GM23338 (cell line): Measurements from ENCODE around the gene DLG2. TPM values are rescaled to one million over a fixed set of nuclear protein-coding genes. Genes with fewer than 3 reads are reported as not detected.
A peak's percentile ranks its signal among the peaks of the same experiment; 100 is the strongest.

ENCODE experiments used
- ATAC-seq: fragments of 200-7000 bp; cut with Tn5 transposase; 3 replicates; pipeline ENCODE4 v1.9.1; 2020
- DNase-seq: peaks from one replicate; pipeline ENCODE4 v3.0.0-alpha.2; 2015; ENCODE audit warnings: low spot score
- H2AFZ ChIP-seq: fragments of 200-600 bp; sonication (generic); 2 replicates; pipeline ENCODE4 v1.8.0; 2016; ENCODE audit warnings: antibody characterized with exemption, mild to moderate bottlenecking, moderate library complexity
- H3F3A ChIP-seq: fragments of 200-600 bp; sonication (generic); replicated peaks from 2 replicates; pipeline ENCODE4 v1.8.0; 2017; ENCODE audit warnings: antibody characterized with exemption, mixed run types, low read depth
- H3K27ac ChIP-seq: fragments of 200-600 bp; sonication (generic); 2 replicates; pipeline ENCODE4 v1.6.1; 2016; ENCODE audit warnings: low read depth
- H3K27me3 ChIP-seq: fragments of 200-600 bp; sonication (generic); 2 replicates; pipeline ENCODE4 v1.8.0; 2016; ENCODE audit warnings: mild to moderate bottlenecking, mixed run types, moderate library complexity; ENCODE audit not compliant: insufficient read depth
- H3K36me3 ChIP-seq: fragments of 200-600 bp; sonication (generic); 2 replicates; pipeline ENCODE4 v1.8.0; 2016; ENCODE audit warnings: mild to moderate bottlenecking; ENCODE audit not compliant: insufficient read depth
- H3K4me1 ChIP-seq: fragments of 200-600 bp; sonication (generic); 2 replicates; pipeline ENCODE4 v1.8.0; 2016; ENCODE audit warnings: mild to moderate bottlenecking, moderate library complexity; ENCODE audit not compliant: insufficient read depth
- H3K4me2 ChIP-seq: fragments of 200-600 bp; sonication (generic); 2 replicates; pipeline ENCODE4 v1.7.1; 2017; ENCODE audit warnings: mixed run types
- H3K4me3 ChIP-seq: fragments of 200-600 bp; sonication (generic); 2 replicates; pipeline ENCODE4 v1.6.1; 2016; ENCODE audit warnings: mixed run types
- H3K79me2 ChIP-seq: fragments of 200-600 bp; sonication (generic); replicated peaks from 2 replicates; pipeline ENCODE4 v1.8.0; 2017; ENCODE audit warnings: mild to moderate bottlenecking; ENCODE audit not compliant: insufficient read depth
- H3K9me2 ChIP-seq: fragments of 200-600 bp; sonication (generic); 2 replicates; pipeline ENCODE4 v1.8.0; 2017; ENCODE audit not compliant: insufficient read depth
- H4K20me1 ChIP-seq: fragments of 200-600 bp; sonication (generic); replicated peaks from 2 replicates; pipeline ENCODE4 v1.8.0; 2017; ENCODE audit warnings: mild to moderate bottlenecking; ENCODE audit not compliant: insufficient read depth
- H3K27ac Mint-ChIP-seq: 2 replicates; pipeline ENCODE4 v1.8.0; 2020; ENCODE audit warnings: inconsistent platforms, mild to moderate bottlenecking, moderate library complexity, mixed read lengths
- H3K27me3 Mint-ChIP-seq: 3 replicates; pipeline ENCODE4 v1.8.0; 2022; ENCODE audit warnings: low read depth, mild to moderate bottlenecking, moderate library complexity, mixed read lengths, inconsistent platforms; ENCODE audit not compliant: insufficient read depth, poor library complexity
- H3K36me3 Mint-ChIP-seq: 3 replicates; pipeline ENCODE4 v1.8.0; 2021; ENCODE audit warnings: low read depth, mild to moderate bottlenecking, inconsistent platforms, moderate library complexity, mixed read lengths
- H3K4me1 Mint-ChIP-seq: 3 replicates; pipeline ENCODE4 v1.8.0; 2020; ENCODE audit warnings: mild to moderate bottlenecking, inconsistent platforms, mixed read lengths
- H3K4me3 Mint-ChIP-seq: 3 replicates; pipeline ENCODE4 v1.8.0; 2021; ENCODE audit warnings: moderate library complexity, mild to moderate bottlenecking, inconsistent platforms, mixed read lengths
- H3K9me3 Mint-ChIP-seq: 3 replicates; pipeline ENCODE4 v1.8.0; 2020; ENCODE audit warnings: moderate library complexity, mild to moderate bottlenecking, inconsistent platforms, mixed read lengths
- CREB1 ChIP-seq: fragments of 250-450 bp; sonication (Bioruptor Pico); IDR thresholded peaks from 2 replicates; pipeline ENCODE4 v1.5.0; 2020; ENCODE audit warnings: low read depth, mild to moderate bottlenecking, moderate library complexity
- ETS1 ChIP-seq: IDR thresholded peaks from 2 replicates; pipeline ENCODE4 v1.6.1; 2016; ENCODE audit warnings: antibody characterized with exemption
- EZH2 ChIP-seq: fragments of 200-600 bp; sonication (generic); IDR thresholded peaks from one replicate; pipeline ENCODE4 v1.8.0; 2017; ENCODE audit warnings: antibody characterized with exemption, mild to moderate bottlenecking, low read depth; ENCODE audit not compliant: unreplicated experiment
- JUNB ChIP-seq: IDR thresholded peaks from one replicate; pipeline ENCODE4 v1.6.1; 2016; ENCODE audit warnings: antibody characterized with exemption; ENCODE audit not compliant: unreplicated experiment
- NANOG ChIP-seq: IDR thresholded peaks from 2 replicates; pipeline ENCODE4 v1.6.1; 2016; ENCODE audit warnings: antibody characterized with exemption, borderline replicate concordance
- POLR2AphosphoS5 ChIP-seq: IDR thresholded peaks from 2 replicates; pipeline ENCODE4 v1.6.1; 2016; ENCODE audit warnings: antibody characterized with exemption, low read depth
- REST ChIP-seq: IDR thresholded peaks from one replicate; pipeline ENCODE4 v1.6.1; 2018; ENCODE audit warnings: antibody characterized with exemption; ENCODE audit not compliant: unreplicated experiment
- STAT1 ChIP-seq: IDR thresholded peaks from one replicate; pipeline ENCODE4 v1.6.1; 2016; ENCODE audit warnings: antibody characterized with exemption; ENCODE audit not compliant: unreplicated experiment
- ZNF114 ChIP-seq: fragments of 250-450 bp; sonication (Bioruptor Pico); IDR thresholded peaks from 2 replicates; pipeline ENCODE4 v1.5.0; 2020; ENCODE audit warnings: mild to moderate bottlenecking, moderate library complexity
- ZNF331 ChIP-seq: fragments of 250-450 bp; sonication (Bioruptor Pico); IDR thresholded peaks from 2 replicates; pipeline ENCODE4 v1.5.0; 2020; ENCODE audit warnings: low read depth, mild to moderate bottlenecking, moderate library complexity
- polyA plus RNA-seq: library from polyadenylated mRNA; unstranded; fragments of >200 nt; fragmentation: Nextera tagmentation; extraction: Ambion mirVana; gene quantifications from 2 replicates; pipeline ENCODE4 v1.2.1, GENCODE V29; 2016
- total RNA-seq: library from RNA; depleted of rRNA; stranded (reverse); fragments of >200 nt; shearing (Covaris generic); gene quantifications from 2 replicates; pipeline ENCODE4 v1.2.3, GENCODE V29; 2014
- TF ChIP-seq, protein P1 (sequence below): fragments of 250-450 bp; sonication (Bioruptor Pico); IDR thresholded peaks from 2 replicates; pipeline ENCODE4 v1.5.0; 2020; ENCODE audit warnings: mild to moderate bottlenecking, moderate library complexity

The DLG2 gene
- total and polyA plus RNA-seq, 2 experiments from 2014 or later: 19.8 to 21.5 TPM

DNA sequence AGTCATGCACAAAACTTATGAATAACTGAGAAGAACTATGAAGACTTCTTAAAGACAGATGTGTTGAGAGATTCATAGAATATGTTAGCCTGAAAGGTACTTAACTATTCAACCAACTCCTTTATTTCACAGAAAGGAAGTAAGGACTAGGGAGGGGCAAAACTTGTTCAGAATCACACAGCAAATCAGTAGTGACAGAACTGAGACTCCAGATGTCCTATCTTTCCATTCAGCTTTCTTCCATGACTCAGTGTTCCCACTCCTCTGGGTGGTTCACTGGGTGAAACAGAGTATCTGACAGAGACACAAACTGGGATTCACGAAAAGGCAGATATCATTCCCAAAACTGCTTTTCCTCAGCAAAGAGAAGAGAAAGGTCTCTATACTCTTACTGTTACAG is 1053.3 kb downstream of the DLG2 start (continued):
- TF ChIP-seq REST (no peak), STAT1 (no peak)

- no peaks in the 10 kb centered on the region for H3K27me3 ChIP-seq
- no peaks in the 10 kb centered on the region for H3K9me3 Mint-ChIP-seq
- peaks cover 9% of the 10 kb centered on the region; the same call in 1 of the 2 replicates for H3K4me1 ChIP-seq
- H3K27ac Mint-ChIP-seq: no peak overlapping the region
- H3K36me3 Mint-ChIP-seq: no peaks in the 10 kb centered on the region
- peaks cover 15% of the 10 kb centered on the region for H3K4me1 Mint-ChIP-seq
- no peak overlapping the region for H3K4me3 ChIP-seq
- no peaks in the 10 kb centered on the region for H3K36me3 ChIP-seq
- no peaks in the 10 kb centered on the region for H4K20me1 ChIP-seq
- peaks cover 2% of the 10 kb centered on the region for H3K27me3 Mint-ChIP-seq
- DNase-seq: no peak
- no peak overlapping the region for H3K27ac ChIP-seq
- H3K4me3 Mint-ChIP-seq: no peak overlapping the region
- no peaks in the 10 kb centered on the region for H3K79me2 ChIP-seq
- no peaks in the 10 kb centered on the region for H3F3A ChIP-seq
- peaks cover 6% of the 10 kb centered on the region for H3K9me2 ChIP-seq
- no peak for ATAC-seq
- no peak overlapping the region for H2AFZ ChIP-seq
- peak overlapping the region; percentile 38; the same call in 1 of the 2 replicates for H3K4me2 ChIP-seq
- TF ChIP-seq NANOG (no peak), CREB1 (CRISPR knock-in tag) (no peak), POLR2AphosphoS5 (no peak), ETS1 (no peak), EZH2 (no peak), REST (no peak), ZNF114 (no peak), ZNF331 (CRISPR knock-in tag) (no peak), JUNB (no peak), STAT1 (no peak)
- TF ChIP-seq, protein P1, sequence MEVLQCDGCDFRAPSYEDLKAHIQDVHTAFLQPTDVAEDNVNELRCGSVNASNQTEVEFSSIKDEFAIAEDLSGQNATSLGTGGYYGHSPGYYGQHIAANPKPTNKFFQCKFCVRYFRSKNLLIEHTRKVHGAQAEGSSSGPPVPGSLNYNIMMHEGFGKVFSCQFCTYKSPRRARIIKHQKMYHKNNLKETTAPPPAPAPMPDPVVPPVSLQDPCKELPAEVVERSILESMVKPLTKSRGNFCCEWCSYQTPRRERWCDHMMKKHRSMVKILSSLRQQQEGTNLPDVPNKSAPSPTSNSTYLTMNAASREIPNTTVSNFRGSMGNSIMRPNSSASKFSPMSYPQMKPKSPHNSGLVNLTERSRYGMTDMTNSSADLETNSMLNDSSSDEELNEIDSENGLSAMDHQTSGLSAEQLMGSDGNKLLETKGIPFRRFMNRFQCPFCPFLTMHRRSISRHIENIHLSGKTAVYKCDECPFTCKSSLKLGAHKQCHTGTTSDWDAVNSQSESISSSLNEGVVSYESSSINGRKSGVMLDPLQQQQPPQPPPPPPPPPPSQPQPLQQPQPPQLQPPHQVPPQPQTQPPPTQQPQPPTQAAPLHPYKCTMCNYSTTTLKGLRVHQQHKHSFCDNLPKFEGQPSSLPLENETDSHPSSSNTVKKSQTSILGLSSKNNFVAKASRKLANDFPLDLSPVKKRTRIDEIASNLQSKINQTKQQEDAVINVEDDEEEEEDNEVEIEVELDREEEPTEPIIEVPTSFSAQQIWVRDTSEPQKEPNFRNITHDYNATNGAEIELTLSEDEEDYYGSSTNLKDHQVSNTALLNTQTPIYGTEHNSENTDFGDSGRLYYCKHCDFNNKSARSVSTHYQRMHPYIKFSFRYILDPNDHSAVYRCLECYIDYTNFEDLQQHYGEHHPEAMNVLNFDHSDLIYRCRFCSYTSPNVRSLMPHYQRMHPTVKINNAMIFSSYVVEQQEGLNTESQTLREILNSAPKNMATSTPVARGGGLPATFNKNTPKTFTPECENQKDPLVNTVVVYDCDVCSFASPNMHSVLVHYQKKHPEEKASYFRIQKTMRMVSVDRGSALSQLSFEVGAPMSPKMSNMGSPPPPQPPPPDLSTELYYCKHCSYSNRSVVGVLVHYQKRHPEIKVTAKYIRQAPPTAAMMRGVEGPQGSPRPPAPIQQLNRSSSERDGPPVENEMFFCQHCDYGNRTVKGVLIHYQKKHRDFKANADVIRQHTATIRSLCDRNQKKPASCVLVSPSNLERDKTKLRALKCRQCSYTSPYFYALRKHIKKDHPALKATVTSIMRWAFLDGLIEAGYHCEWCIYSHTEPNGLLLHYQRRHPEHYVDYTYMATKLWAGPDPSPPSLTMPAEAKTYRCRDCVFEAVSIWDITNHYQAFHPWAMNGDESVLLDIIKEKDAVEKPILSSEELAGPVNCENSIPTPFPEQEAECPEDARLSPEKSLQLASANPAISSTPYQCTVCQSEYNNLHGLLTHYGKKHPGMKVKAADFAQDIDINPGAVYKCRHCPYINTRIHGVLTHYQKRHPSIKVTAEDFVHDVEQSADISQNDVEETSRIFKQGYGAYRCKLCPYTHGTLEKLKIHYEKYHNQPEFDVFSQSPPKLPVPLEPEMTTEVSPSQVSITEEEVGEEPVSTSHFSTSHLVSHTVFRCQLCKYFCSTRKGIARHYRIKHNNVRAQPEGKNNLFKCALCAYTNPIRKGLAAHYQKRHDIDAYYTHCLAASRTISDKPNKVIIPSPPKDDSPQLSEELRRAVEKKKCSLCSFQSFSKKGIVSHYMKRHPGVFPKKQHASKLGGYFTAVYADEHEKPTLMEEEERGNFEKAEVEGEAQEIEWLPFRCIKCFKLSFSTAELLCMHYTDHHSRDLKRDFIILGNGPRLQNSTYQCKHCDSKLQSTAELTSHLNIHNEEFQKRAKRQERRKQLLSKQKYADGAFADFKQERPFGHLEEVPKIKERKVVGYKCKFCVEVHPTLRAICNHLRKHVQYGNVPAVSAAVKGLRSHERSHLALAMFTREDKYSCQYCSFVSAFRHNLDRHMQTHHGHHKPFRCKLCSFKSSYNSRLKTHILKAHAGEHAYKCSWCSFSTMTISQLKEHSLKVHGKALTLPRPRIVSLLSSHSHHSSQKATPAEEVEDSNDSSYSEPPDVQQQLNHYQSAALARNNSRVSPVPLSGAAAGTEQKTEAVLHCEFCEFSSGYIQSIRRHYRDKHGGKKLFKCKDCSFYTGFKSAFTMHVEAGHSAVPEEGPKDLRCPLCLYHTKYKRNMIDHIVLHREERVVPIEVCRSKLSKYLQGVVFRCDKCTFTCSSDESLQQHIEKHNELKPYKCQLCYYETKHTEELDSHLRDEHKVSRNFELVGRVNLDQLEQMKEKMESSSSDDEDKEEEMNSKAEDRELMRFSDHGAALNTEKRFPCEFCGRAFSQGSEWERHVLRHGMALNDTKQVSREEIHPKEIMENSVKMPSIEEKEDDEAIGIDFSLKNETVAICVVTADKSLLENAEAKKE: no peak
Observed at GRCh38 chr11:84566671-84567070, 1060.5 kb downstream of the DLG2 start.
